LNCaP clone FGC (cell line): ENCODE measurements around the gene ABHD5.

Experiments
- DNase-seq: peaks from one replicate; pipeline ENCODE4 v3.0.0-alpha.2; 2011; ENCODE audit warnings: low read depth
- H3K4me3 ChIP-seq: 2 replicates; pipeline ENCODE4 v1.5.1; 2011; ENCODE audit warnings: mild to moderate bottlenecking, low read depth, low read length, control low read depth
- CTCF ChIP-seq: IDR thresholded peaks from 2 replicates; pipeline ENCODE4 v1.5.1; 2012; ENCODE audit warnings: mild to moderate bottlenecking; ENCODE audit not compliant: control insufficient read depth, insufficient read depth; ENCODE audit errors: extremely low read depth

Gene ABHD5

DNA sequence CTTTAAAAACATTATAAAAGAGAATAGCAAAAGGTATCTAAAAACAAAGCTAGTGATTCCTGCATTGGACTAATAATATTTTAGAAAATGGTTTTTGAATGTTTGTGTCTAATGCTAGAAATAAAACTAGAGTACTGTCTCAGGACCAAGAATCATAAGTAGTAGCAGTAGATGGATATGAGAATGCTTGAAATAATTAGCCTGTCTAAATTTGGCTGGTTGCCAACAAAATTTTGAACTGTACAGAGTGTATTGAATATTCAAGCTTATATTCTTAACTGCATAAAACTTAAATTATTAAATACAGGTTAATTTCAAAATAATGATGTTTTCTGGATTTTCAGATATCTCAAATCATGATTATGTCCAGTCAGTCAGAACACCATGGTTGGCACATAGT is 14.0 kb downstream of the ABHD5 start:
- no peak for DNase-seq

GRCh38 chr3:43706342-43706741 is 15.6 kb downstream of the ABHD5 start:
- no peak overlapping the region for H3K4me3 ChIP-seq
- DNase-seq, result no peak
- no peak for TF ChIP-seq CTCF

More for the DNA sequence above, 14.0 kb downstream of the ABHD5 start:
- no peak for TF ChIP-seq CTCF
- H3K4me3 ChIP-seq, result no peak overlapping the region

DNA sequence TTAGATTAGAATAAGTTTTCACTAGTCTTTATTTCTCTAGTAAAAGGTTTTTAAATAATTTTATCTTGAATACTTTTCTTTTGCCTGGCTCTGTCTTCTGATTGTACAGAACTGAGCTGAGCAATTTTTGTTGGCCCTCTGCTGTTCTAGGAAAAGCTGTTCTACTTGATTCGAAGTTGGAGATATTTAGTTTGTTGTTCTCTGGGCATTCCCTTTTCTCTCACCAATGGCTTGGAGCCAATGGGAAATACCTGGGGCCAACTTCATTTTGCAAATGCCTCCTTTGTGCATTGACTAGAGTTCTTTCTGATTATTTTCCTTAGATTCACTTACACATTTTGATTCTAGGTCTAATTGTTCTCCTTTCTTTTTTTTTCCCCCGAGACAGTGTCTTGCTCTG is 16.5 kb downstream of the ABHD5 start:
- TF ChIP-seq CTCF, result no peak
- DNase-seq, result no peak
- no peak overlapping the region for H3K4me3 ChIP-seq

DNA sequence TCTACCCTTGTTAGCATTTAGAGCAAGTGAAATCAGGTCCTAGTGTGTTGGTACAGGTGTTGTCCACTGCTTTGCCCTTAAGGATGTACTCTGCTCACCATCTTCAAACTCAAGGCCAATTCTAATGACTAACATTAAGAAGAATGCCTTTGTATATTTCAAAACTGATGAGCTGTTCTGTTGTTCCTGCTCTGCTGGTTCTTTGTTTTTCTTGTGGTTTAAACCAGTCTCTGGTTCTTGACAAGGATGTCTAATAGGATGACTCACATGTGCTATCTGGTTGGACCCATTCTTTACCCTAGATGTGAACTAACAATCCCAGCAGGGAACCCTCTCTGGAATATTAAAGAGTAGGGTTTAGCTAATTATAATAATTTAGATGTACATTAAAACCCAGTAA is 17.3 kb downstream of the ABHD5 start:
- H3K4me3 ChIP-seq, result no peak overlapping the region
- no peak for TF ChIP-seq CTCF
- no peak for DNase-seq

DNA sequence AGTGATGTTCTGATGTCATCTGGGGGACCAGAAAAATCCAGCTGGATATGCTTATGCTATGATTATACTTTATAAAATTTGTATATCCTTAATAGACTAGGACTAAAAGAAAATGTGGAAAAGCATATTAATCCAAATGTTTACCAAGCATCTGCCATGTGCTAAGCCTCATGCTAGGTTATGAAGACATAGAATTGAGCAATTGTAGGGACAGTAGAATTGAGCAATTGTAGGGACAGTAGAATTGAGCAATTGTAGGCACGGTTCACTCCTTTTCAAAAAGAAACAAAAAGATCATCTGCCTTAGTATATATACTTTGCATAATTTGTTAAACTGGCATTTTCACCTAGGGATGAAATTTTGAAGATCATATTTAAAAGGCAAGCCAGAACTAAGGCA is 18.3 kb downstream of the ABHD5 start:
- no peak for TF ChIP-seq CTCF
- H3K4me3 ChIP-seq, result no peak overlapping the region
- no peak for DNase-seq

GRCh38 chr3:43710607-43711006 is 19.9 kb downstream of the ABHD5 start:
- TF ChIP-seq CTCF, result no peak
- no peak overlapping the region for H3K4me3 ChIP-seq
- DNase-seq, result no peak

DNA sequence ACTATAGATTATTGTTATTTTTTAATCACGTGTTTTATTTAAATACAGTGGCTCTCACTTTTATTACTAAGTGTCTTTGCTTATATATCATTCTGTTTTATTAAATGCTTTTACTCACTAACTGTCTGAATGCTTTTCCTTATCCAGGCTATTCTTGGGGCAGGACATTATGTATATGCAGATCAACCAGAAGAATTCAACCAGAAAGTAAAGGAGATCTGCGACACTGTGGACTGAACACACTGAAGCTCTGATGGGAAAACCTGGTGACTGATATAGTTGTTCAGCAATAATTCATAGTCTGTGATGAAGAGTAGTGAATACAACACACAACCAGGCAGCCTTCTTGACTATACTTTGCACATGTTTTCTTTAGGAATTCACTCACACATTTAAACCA is 27.6 kb downstream of the ABHD5 start:
- no peak overlapping the region for H3K4me3 ChIP-seq
- TF ChIP-seq CTCF, result no peak
- DNase-seq, result no peak
